Body of pancreas (tissue), 4 donors: Measurements from ENCODE around the gene MILR1.

Source experiments
- POLR2A ChIP-seq, 3 donors: fragments of 450-650 bp; IDR thresholded peaks; one replicate each; pipeline ENCODE4 v1.6.1; 2016; ENCODE audit warnings: antibody characterized with exemption in 3 of 3, mild to moderate bottlenecking in 2 of 3
- TF ChIP-seq, protein P1 (sequence below), 7 experiments: fragments of 450-650 bp in 4 of 7; fragments of 200-600 bp in 3 of 7; sonication (generic) in 3 of 7; IDR thresholded peaks; one replicate each; pipeline ENCODE4 v1.5.1; 2016 to 2019; ENCODE audit warnings: antibody characterized with exemption in 7 of 7

DNA sequence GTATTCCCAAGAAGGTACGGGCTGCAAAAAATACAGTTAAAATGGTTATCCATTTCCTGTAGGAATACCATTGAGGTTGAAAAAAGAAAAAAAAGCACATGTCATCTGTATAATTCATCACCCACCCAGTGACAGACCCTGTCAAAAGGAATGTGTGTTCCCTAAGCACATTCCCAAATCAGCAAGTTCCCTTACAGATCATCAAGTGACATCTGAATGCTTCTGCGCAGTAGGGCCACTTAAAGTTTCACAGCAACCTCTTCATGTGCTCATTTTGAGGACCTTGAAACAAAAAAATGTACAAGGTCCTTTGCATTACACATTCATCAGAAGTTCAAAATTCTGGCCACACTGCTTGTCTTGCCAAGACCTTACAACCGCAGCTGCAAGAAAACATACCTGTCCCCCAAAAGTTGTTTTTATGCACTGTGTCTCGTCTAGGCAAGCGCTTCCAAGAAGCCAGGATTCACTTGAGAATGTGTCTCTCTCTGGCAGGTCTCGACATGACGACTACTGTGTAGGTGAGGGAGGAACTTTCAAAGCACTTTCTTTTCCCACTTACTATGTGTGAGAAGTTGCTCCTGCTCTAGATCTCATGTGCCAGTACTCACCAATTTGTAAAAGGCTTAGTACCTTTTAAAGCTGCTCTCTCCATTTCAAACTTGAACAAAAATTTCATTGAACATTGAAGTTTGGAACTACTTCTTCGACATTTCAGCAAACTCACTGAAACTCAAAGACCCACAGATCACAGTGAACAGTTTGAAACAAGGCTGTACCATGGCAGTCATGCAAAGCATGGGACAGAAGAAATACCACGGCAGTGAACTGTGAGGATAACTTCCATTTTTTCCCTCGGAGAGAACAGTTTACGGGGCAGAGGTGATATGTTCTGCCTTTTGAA is 52.2 kb downstream of the MILR1 start:
- TF ChIP-seq POLR2A (IDR thresholded peaks at IDR 0.05) = no peak
- TF ChIP-seq, protein P1, sequence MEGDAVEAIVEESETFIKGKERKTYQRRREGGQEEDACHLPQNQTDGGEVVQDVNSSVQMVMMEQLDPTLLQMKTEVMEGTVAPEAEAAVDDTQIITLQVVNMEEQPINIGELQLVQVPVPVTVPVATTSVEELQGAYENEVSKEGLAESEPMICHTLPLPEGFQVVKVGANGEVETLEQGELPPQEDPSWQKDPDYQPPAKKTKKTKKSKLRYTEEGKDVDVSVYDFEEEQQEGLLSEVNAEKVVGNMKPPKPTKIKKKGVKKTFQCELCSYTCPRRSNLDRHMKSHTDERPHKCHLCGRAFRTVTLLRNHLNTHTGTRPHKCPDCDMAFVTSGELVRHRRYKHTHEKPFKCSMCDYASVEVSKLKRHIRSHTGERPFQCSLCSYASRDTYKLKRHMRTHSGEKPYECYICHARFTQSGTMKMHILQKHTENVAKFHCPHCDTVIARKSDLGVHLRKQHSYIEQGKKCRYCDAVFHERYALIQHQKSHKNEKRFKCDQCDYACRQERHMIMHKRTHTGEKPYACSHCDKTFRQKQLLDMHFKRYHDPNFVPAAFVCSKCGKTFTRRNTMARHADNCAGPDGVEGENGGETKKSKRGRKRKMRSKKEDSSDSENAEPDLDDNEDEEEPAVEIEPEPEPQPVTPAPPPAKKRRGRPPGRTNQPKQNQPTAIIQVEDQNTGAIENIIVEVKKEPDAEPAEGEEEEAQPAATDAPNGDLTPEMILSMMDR (IDR thresholded peaks at IDR 0.05) = no peak
